Mesenchymal stem cell (in vitro differentiated cells and primary cell): Measurements from ENCODE around the gene SH2B3.
"Not testable (repeated sequence)": the region's sequence is repeated elsewhere in the genome, so short reads cannot be mapped to it uniquely, and the experiment has no call there.

Experiments used
- DNase-seq: peaks from one replicate; pipeline ENCODE4 v3.0.0-alpha.2; 2013
- H2AFZ ChIP-seq: one replicate; pipeline ENCODE4 v1.6.1; 2013; ENCODE audit warnings: low read depth, mild to moderate bottlenecking, control low read depth, inconsistent platforms, low read length, moderate library complexity
- H2AK5ac ChIP-seq: 2 replicates; pipeline ENCODE4 v1.6.1; 2013; ENCODE audit warnings: low read length, moderate library complexity, mild to moderate bottlenecking, inconsistent platforms; ENCODE audit not compliant: severe bottlenecking
- H2BK120ac ChIP-seq: one replicate; pipeline ENCODE4 v1.6.1; 2013; ENCODE audit warnings: low read depth, mild to moderate bottlenecking, inconsistent platforms, low read length, moderate library complexity
- H2BK12ac ChIP-seq, 2 experiments: one replicate each; pipeline ENCODE4 v1.6.1; 2013; ENCODE audit warnings: inconsistent platforms in 2 of 2, low read length in 2 of 2, mild to moderate bottlenecking in 2 of 2, moderate library complexity in 2 of 2, control low read depth in 1 of 2
- H2BK15ac ChIP-seq: one replicate; pipeline ENCODE4 v1.6.1; 2013; ENCODE audit warnings: mild to moderate bottlenecking, low read depth, inconsistent platforms; ENCODE audit not compliant: poor library complexity, severe bottlenecking
- H2BK5ac ChIP-seq: 2 replicates; pipeline ENCODE4 v1.6.1; 2013; ENCODE audit warnings: low read depth, mild to moderate bottlenecking, low read length, control low read depth, inconsistent platforms; ENCODE audit not compliant: poor library complexity, severe bottlenecking
- H3K14ac ChIP-seq, 2 experiments: one replicate each; pipeline ENCODE4 v1.6.1; 2013; ENCODE audit warnings: inconsistent platforms in 2 of 2, low read length in 2 of 2, control low read depth in 1 of 2, mild to moderate bottlenecking in 1 of 2, moderate library complexity in 1 of 2
- H3K18ac ChIP-seq, 2 experiments: one replicate each; pipeline ENCODE4 v1.6.1; 2013; ENCODE audit warnings: inconsistent platforms in 2 of 2, low read length in 2 of 2, control low read depth in 1 of 2, low read depth in 1 of 2, mild to moderate bottlenecking in 1 of 2
- H3K23ac ChIP-seq, 2 experiments: one replicate each; pipeline ENCODE4 v1.6.1; 2013; ENCODE audit warnings: inconsistent platforms in 2 of 2, low read length in 2 of 2, mild to moderate bottlenecking in 2 of 2, moderate library complexity in 2 of 2, control low read depth in 1 of 2
- H3K27ac ChIP-seq: 2 replicates; pipeline ENCODE4 v1.5.1; 2013; ENCODE audit warnings: mild to moderate bottlenecking, moderate library complexity, low read length, control low read depth, inconsistent platforms; ENCODE audit not compliant: poor library complexity, severe bottlenecking
- H3K27me3 ChIP-seq, 2 experiments: 2 replicates each; pipeline versions ENCODE4 v1.6.1 to v1.7.0; 2013; ENCODE audit warnings: low read length in 2 of 2, mild to moderate bottlenecking in 2 of 2, moderate library complexity in 2 of 2, control low read depth in 1 of 2, inconsistent platforms in 1 of 2; ENCODE audit not compliant: control insufficient read depth in 1 of 2, insufficient read depth in 1 of 2
- H3K36me3 ChIP-seq, 2 experiments: 2 replicates each; pipeline versions ENCODE4 v1.6.1 to v1.7.0; 2013; ENCODE audit warnings: low read length in 2 of 2, control low read depth in 1 of 2, inconsistent platforms in 1 of 2, low read depth in 1 of 2, mild to moderate bottlenecking in 1 of 2; ENCODE audit not compliant: insufficient read depth in 2 of 2, control insufficient read depth in 1 of 2
- H3K4ac ChIP-seq, 2 experiments: one replicate each; pipeline ENCODE4 v1.6.1; 2013; ENCODE audit warnings: inconsistent platforms in 2 of 2, low read length in 2 of 2, mild to moderate bottlenecking in 2 of 2, moderate library complexity in 2 of 2, control low read depth in 1 of 2, low read depth in 1 of 2
- H3K4me1 ChIP-seq: 2 replicates; pipeline ENCODE4 v1.6.1; 2013; ENCODE audit warnings: low read depth, low read length, control low read depth; ENCODE audit not compliant: control insufficient read depth, insufficient read depth
- H3K4me2 ChIP-seq: 2 replicates; pipeline ENCODE4 v1.6.1; 2013; ENCODE audit warnings: low read length, mild to moderate bottlenecking, inconsistent platforms; ENCODE audit not compliant: poor library complexity, severe bottlenecking
- H3K4me3 ChIP-seq, 2 experiments: 2 replicates each; pipeline versions ENCODE4 v1.5.1 to v1.7.0; 2013; ENCODE audit warnings: low read length in 2 of 2, mild to moderate bottlenecking in 2 of 2, control low read depth in 1 of 2, low read depth in 1 of 2; ENCODE audit not compliant: insufficient read depth in 1 of 2
- H3K79me1 ChIP-seq: replicated peaks from 2 replicates; pipeline ENCODE4 v1.6.1; 2013; ENCODE audit warnings: mild to moderate bottlenecking, control low read depth, low read length, inconsistent platforms; ENCODE audit not compliant: poor library complexity, severe bottlenecking
- H3K9ac ChIP-seq: 2 replicates; pipeline ENCODE4 v1.7.0; 2013; ENCODE audit warnings: mild to moderate bottlenecking, low read length, moderate library complexity
- H3K9me3 ChIP-seq: 2 replicates; pipeline ENCODE4 v1.7.0; 2013; ENCODE audit warnings: mild to moderate bottlenecking, low read length; ENCODE audit not compliant: control insufficient read depth
- H4K8ac ChIP-seq: one replicate; pipeline ENCODE4 v1.6.1; 2013; ENCODE audit warnings: inconsistent platforms, mild to moderate bottlenecking, low read length, moderate library complexity
- H4K91ac ChIP-seq: one replicate; pipeline ENCODE4 v1.6.1; 2013; ENCODE audit warnings: mild to moderate bottlenecking, low read length, inconsistent platforms
- WGBS: methylation state at CpG from one replicate; pipeline ENCODE4 v1.1.7; 2013; ENCODE audit warnings: mixed read lengths; 5-methylcytosine and 5-hydroxymethylcytosine counted together

Gene SH2B3

GRCh38 chr12:111368788-111369495, 36.8 kb upstream of the SH2B3 start, which contains the start of gene PHETA1:
Gene PHETA1, minus strand, starts transcription at chr12:111369095. Its CDS starts 5,668 bp downstream, at chr12:111363427.
- Histone ChIP-seq H3K36me3 (peaks cover 14 to 16% of the 10 kb centered on the region in 2 experiments), H2AFZ (peak within 1 kb of the TSS; percentile 87), H2BK120ac (peak within 1 kb of the TSS; percentile 74), H3K9ac (peak within 1 kb of the TSS; percentile 89), H3K23ac (no peak within 1 kb of the TSS), H3K27me3 (no peaks in the 10 kb centered on the region), H4K91ac (peak within 1 kb of the TSS; percentile 74), H2BK12ac (peak within 1 kb of the TSS; percentile 21 to 59), H2BK5ac (no peak within 1 kb of the TSS), H3K79me1 (peaks cover 24% of the 10 kb centered on the region), H2BK15ac (peak within 1 kb of the TSS; percentile 54), H3K9me3 (no peaks in the 10 kb centered on the region), H2AK5ac (no peak within 1 kb of the TSS), H3K14ac (peak within 1 kb of the TSS in 1 of 2 experiments; percentile 96), H3K4me1 (peaks cover 17% of the 10 kb centered on the region), H4K8ac (peak within 1 kb of the TSS; percentile 93), H3K4me2 (peak within 1 kb of the TSS; percentile 95), H3K4me3 (peak within 1 kb of the TSS; percentile 94 to 99), H3K18ac (peak within 1 kb of the TSS; percentile 66 to 97), H3K27ac (no peak within 1 kb of the TSS), H3K4ac (peak within 1 kb of the TSS; percentile 51 to 60)
- 1% methylated on average over 57 of the region's 72 CpGs for WGBS
- peak; percentile 91 for DNase-seq

DNA sequence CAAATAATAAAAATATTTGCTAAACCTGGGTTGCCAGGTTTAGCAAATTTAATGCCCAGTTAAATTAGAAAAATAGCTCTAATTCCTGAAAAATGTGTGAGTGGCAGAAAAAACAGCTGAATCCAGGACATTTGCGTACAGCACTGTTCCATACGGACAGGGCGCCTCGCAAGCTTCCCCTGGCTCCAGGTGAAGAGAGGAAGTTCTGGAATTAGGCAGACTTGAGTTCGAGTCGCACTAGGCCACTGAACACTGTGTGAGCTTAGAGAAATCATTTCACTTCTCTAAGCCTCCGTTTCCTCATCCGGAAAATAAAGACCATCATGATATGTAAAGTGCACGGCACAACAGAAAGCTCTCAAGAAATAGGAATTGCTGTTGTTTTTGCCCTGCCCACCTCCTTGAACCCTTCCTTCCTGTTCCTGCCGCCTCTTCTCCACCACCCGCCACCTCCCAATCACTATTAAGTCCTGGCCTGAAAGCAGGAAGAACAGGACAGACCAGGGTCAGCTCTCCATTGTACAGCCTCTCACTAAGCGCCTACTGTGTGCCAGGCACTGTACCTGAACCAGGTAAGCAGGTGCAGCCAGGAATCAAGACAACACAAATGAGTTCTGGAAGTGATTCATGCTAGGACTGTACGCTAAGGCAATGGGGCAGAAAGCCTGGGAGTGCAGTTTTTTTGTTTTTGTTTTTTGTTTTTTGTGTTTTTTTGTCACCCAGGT, 36.1 kb upstream of the SH2B3 start:
- H3K27me3 ChIP-seq, result no peaks in the 10 kb centered on the region
- no peak overlapping the region for H2BK15ac ChIP-seq
- no peaks in the 10 kb centered on the region for H3K9me3 ChIP-seq
- H2AK5ac ChIP-seq, result no peak overlapping the region
- H3K18ac ChIP-seq, result no peak overlapping the region
- peak overlapping the region; percentile 89 for H3K9ac ChIP-seq
- H3K23ac ChIP-seq, result no peak overlapping the region
- H3K4ac ChIP-seq, result peak overlapping the region in 1 of 2 experiments; percentile 32
- peak overlapping the region; percentile 35 for H4K8ac ChIP-seq
- no peak overlapping the region for H3K27ac ChIP-seq
- no peak overlapping the region for H3K14ac ChIP-seq
- no peak overlapping the region for H2BK120ac ChIP-seq
- H2BK5ac ChIP-seq, result no peak overlapping the region
- peak overlapping the region; percentile 95 for H3K4me2 ChIP-seq
- no peak for DNase-seq
- H3K79me1 ChIP-seq, result peaks cover 24% of the 10 kb centered on the region
- peak overlapping the region; percentile 3 for H2AFZ ChIP-seq
- H3K4me1 ChIP-seq, result peaks cover 17% of the 10 kb centered on the region
- H3K36me3 ChIP-seq, result peaks cover 11 to 14% of the 10 kb centered on the region in 2 experiments
- 76% methylated on average over 13 of the region's 13 CpGs for WGBS
- H4K91ac ChIP-seq, result no peak overlapping the region
- no peak overlapping the region for H2BK12ac ChIP-seq
- H3K4me3 ChIP-seq, result peak overlapping the region; percentile 52 to 94

- not testable (repeated sequence) for H2BK15ac ChIP-seq, H2BK12ac ChIP-seq, H3K36me3 ChIP-seq, H3K4ac ChIP-seq, H3K4me1 ChIP-seq, H2BK5ac ChIP-seq, H4K8ac ChIP-seq, H4K91ac ChIP-seq, H2AFZ ChIP-seq, H3K14ac ChIP-seq, H3K79me1 ChIP-seq, H3K4me2 ChIP-seq, DNase-seq, H3K27ac ChIP-seq, H2AK5ac ChIP-seq, H2BK120ac ChIP-seq, H3K9me3 ChIP-seq, H3K18ac ChIP-seq, H3K4me3 ChIP-seq, H3K9ac ChIP-seq, H3K23ac ChIP-seq, H3K27me3 ChIP-seq
- WGBS, result 100% methylated on average over 1 of the region's 1 CpG
These were observed 32.5 kb upstream of the SH2B3 start for GRCh38 chr12:111373231-111373630.

DNA sequence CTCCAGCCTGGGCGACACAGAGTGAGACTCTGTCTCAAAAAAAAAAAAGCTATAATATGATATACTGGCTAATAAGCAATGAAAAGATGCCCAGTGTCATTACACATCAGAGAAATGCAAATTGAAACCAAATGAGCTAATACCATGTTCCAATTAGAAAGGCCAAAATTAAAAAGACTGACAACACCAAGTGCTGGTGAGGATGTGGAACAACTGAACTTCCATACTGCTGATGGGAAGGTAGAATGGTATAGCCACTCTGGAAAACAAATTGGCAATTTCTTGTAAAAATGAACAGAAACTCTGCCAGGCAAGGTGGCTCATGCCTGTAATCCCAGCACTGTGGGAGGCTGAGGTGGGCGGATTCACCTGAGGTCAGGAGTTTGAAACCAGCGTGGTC, 28.3 kb upstream of the SH2B3 start:
- H4K8ac ChIP-seq, result no peak overlapping the region
- 100% methylated on average over 1 of the region's 3 CpGs for WGBS

More for the DNA sequence above, 28.3 kb upstream of the SH2B3 start:
- Histone ChIP-seq H3K4ac (no peak overlapping the region), H3K4me1 (no peaks in the 10 kb centered on the region), H3K27me3 (peaks cover 10 to 14% of the 10 kb centered on the region in 2 experiments), H3K9me3 (no peaks in the 10 kb centered on the region), H3K9ac (no peak overlapping the region), H3K18ac (no peak overlapping the region), H3K23ac (no peak overlapping the region), H2BK5ac (no peak overlapping the region), H3K79me1 (no peaks in the 10 kb centered on the region), H2BK120ac (no peak overlapping the region), H2BK12ac (no peak overlapping the region), H3K36me3 (no peaks in the 10 kb centered on the region), H2AFZ (no peak overlapping the region), H3K14ac (no peak overlapping the region), H2AK5ac (no peak overlapping the region), H3K4me3 (no peak overlapping the region), H3K27ac (no peak overlapping the region), H4K91ac (no peak overlapping the region), H3K4me2 (no peak overlapping the region), H2BK15ac (no peak overlapping the region)
- DNase-seq, result no peak
